ENCODE data around the gene USP7. TPM values are rescaled to one million over a fixed set of nuclear protein-coding genes. Genes with fewer than 3 reads are reported as not detected.

Gene USP7
- polyA plus RNA-seq, 2 of the 4 experiments (the other 2 are of a cell fraction) = 39.6 to 65.9 TPM

DNA sequence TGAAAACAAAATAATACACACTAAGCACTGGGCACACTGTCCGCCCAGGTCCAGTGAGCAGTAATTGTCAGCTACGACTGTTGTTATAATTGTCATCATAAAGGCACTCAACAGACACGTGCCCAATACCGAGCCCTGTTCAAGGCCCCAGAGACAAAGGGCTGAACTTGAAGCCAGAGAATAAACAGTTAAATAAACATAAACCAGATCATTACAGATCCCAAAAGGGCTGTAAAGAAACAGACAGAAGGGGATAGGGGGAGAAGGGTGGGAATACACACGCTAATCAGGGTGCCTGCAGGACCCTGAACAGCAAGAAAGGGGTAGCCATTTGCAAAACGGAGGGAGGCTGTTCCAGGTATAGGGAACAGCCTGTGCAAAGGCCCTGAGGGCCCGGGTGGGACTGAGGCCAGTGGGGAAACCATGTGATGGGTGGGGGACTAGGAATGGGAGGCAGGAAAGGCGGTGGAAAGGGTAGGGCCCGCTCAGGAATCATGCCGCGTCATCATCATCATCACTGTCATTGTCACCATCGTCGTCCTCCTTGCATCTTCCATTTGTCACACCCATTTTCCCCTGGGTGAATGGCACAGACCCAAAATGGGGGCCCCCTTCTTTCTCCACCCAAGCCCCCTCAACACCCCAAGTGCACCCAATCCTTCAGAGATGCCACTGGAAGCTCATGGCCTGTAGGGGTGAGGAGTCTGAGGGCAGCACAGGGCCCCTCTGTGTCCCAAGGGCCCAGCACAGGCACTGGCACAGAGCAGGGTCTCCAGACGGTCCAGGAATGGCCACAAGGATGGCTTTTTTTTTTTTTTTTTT is 101.2 kb downstream of the USP7 start:
- CTCF ChIA-PET = interaction anchor here (0.6 to 5.0 kb wide), 10 partner anchors 11 to 1748 kb away, joined by 3 to 49 read pairs (median 3); partner anchors contain the start of gene LITAFD
- ATAC-seq (peak in 1 of 2 experiments; percentile 1; a peak in 2 of 6 replicates), FAIRE-seq (no peak), DNase-seq (ENCODE audit: low read depth in 1 of 2, low spot score in 1 of 2) (no peak)
- POLR2A ChIA-PET = interaction anchor here (0.7 to 0.9 kb wide), 2 partner anchors 9 to 147 kb away, joined by 3 read pairs; no protein-coding TSS in a partner anchor
- peak overlapping the region; percentile 98 for H3K4me2 ChIP-seq
- H3K27ac ChIP-seq = peak overlapping the region; percentile 74 to 94; a peak in 5 of 6 replicates
- peaks cover 78% of the 10 kb centered on the region for H3K4me1 ChIP-seq
- 90% methylated on average over 14 of the region's 14 CpGs for whole genome bisulfite sequencing (ENCODE audit: missing lambda C conversion rate)
- no peaks in the 10 kb centered on the region for H3K9me3 ChIP-seq
- no peak overlapping the region for H3K4me3 ChIP-seq
- TF ChIP-seq POLR2AphosphoS2 (conservative IDR thresholded peaks at IDR 0.05; ENCODE audit: low read length) (peak; percentile 58; the same call in 1 of the 2 replicates), NPAS2 (CRISPR knock-in tag; IDR thresholded peaks at IDR 0.05; ENCODE audit: borderline replicate concordance) (no peak), HOXB5 (CRISPR knock-in tag; IDR thresholded peaks at IDR 0.05) (no peak), HOXA7 (CRISPR knock-in tag; IDR thresholded peaks at IDR 0.05) (no peak), HDAC2 (IDR thresholded peaks at IDR 0.05) (0 out of 2 replicates have a peak, but pooled peaks have one; percentile 38), PHF8 (IDR thresholded peaks at IDR 0.05; ENCODE audit: borderline replicate concordance, low read depth) (no peak), EP300 (IDR thresholded peaks at IDR 0.05) (no peak), ZNF302 (CRISPR knock-in tag; IDR thresholded peaks at IDR 0.05) (no peak), ATOH8 (CRISPR knock-in tag; IDR thresholded peaks at IDR 0.05; ENCODE audit: low read depth) (no peak)
- TF ChIP-seq, protein P1, sequence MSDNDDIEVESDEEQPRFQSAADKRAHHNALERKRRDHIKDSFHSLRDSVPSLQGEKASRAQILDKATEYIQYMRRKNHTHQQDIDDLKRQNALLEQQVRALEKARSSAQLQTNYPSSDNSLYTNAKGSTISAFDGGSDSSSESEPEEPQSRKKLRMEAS (IDR thresholded peaks at IDR 0.05) = no peak
- TF ChIP-seq, protein P2, sequence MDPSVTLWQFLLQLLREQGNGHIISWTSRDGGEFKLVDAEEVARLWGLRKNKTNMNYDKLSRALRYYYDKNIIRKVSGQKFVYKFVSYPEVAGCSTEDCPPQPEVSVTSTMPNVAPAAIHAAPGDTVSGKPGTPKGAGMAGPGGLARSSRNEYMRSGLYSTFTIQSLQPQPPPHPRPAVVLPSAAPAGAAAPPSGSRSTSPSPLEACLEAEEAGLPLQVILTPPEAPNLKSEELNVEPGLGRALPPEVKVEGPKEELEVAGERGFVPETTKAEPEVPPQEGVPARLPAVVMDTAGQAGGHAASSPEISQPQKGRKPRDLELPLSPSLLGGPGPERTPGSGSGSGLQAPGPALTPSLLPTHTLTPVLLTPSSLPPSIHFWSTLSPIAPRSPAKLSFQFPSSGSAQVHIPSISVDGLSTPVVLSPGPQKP (IDR thresholded peaks at IDR 0.05; ENCODE audit: low read depth, low read length) = no peak

GRCh38 chr16:8861563-8862308 is 102.0 kb downstream of the USP7 start:
- no peak for FAIRE-seq

GRCh38 chr16:8859913-8860881 is 103.5 kb downstream of the USP7 start:
- FAIRE-seq (no peak), ATAC-seq (no peak), DNase-seq (ENCODE audit: low read depth in 1 of 2, low spot score in 1 of 2) (no peak)
- Histone ChIP-seq H3K9me3 (no peaks in the 10 kb centered on the region), H3K4me2 (peak overlapping the region; percentile 47; the same call in 2 of the 3 replicates), H3K4me3 (no peak overlapping the region), H3K27ac (peak overlapping the region in 1 of 2 experiments; percentile 57; a peak in 3 of 6 replicates), H3K4me1 (peaks cover 55% of the 10 kb centered on the region)
- WGBS (ENCODE audit: missing lambda C conversion rate) = 79% methylated on average over 22 of the region's 25 CpGs
- TF ChIP-seq CEBPB (IDR thresholded peaks at IDR 0.05) = peak in 1 of 2 experiments; percentile 28; a peak in 1 of 4 replicates
- TF ChIP-seq RCOR1 (IDR thresholded peaks at IDR 0.05; ENCODE audit: low read depth, low read length) = no peak
- TF ChIP-seq RFX5 (IDR thresholded peaks at IDR 0.05) = no peak
- TF ChIP-seq NR3C1 (IDR thresholded peaks at IDR 0.05) = no peak
- ChIA-PET CTCF (interaction anchor here (1.0 to 1.6 kb wide), 4 partner anchors 9 to 275 kb away, joined by 4 to 6 read pairs (median 4); partner anchors contain the start of gene CARHSP1), POLR2A (interaction anchor here (1.8 kb wide), 1 partner anchor 9 kb away, joined by 9 read pairs; the partner anchor contains the start of gene CARHSP1)

More at GRCh38 chr16:8861563-8862308, 102.0 kb downstream of the USP7 start:
- TF ChIP-seq KDM1A (IDR thresholded peaks at IDR 0.05; ENCODE audit: low read depth) = peak; percentile 85
- no peak for TF ChIP-seq TP53 (CRISPR knock-in tag; IDR thresholded peaks at IDR 0.05)
- Histone ChIP-seq H3K4me2 (no peak overlapping the region), H3K4me3 (no peak overlapping the region), H3K9me3 (no peaks in the 10 kb centered on the region), H3K27ac (peak overlapping the region in 1 of 2 experiments; percentile 70; a peak in 4 of 6 replicates), H3K4me1 (peaks cover 70% of the 10 kb centered on the region)
- 91% methylated on average over 11 of the region's 14 CpGs for WGBS (ENCODE audit: missing lambda C conversion rate)
- CTCF ChIA-PET = interaction anchor here (0.8 to 5.0 kb wide), 6 partner anchors 10 to 239 kb away, joined by 3 to 49 read pairs (median 3); partner anchors contain the start of gene LITAFD
- ATAC-seq = no peak
- POLR2A ChIA-PET = interaction anchor here (0.9 to 1.2 kb wide), 2 partner anchors 147 to 230 kb away, joined by 3 to 4 read pairs; partner anchors contain the start of gene HAPSTR1
- no peak for DNase-seq (ENCODE audit: low read depth in 1 of 2, low spot score in 1 of 2)

Measured in A549 (cell line).